Activated naive CD4-positive, alpha-beta T cell treated with anti-CD3 and anti-CD28 coated beads for 36 hours (primary cell): Measurements from ENCODE around the gene AXL. TPM values are rescaled to one million over a fixed set of nuclear protein-coding genes. Genes with fewer than 3 reads are reported as not detected.

ENCODE experiments used
- CTCF ChIA-PET: fragments of 350-600 bp; sonication (Branson Sonifier 250); formaldehyde crosslinking; loops from one replicate; lab custom pipeline; 2021; ENCODE audit warnings: antibody characterized with exemption; lab: Charles Lee
- DNase-seq: peaks from one replicate; pipeline ENCODE4 v3.0.0-alpha.2; 2020
- H3K27ac Mint-ChIP-seq: one replicate; pipeline ENCODE4 v1.8.0; 2021; ENCODE audit warnings: mild to moderate bottlenecking, mixed read lengths
- H3K27me3 Mint-ChIP-seq: one replicate; pipeline ENCODE4 v1.8.0; 2021; ENCODE audit warnings: low read depth, mixed read lengths
- H3K36me3 Mint-ChIP-seq: one replicate; pipeline ENCODE4 v1.8.0; 2021; ENCODE audit warnings: low read depth, mixed read lengths
- H3K4me1 Mint-ChIP-seq: one replicate; pipeline ENCODE4 v1.8.0; 2021; ENCODE audit warnings: low read depth, mixed read lengths
- H3K4me3 Mint-ChIP-seq: one replicate; pipeline ENCODE4 v1.8.0; 2021; ENCODE audit warnings: mild to moderate bottlenecking, moderate library complexity, mixed read lengths
- H3K9me3 Mint-ChIP-seq: one replicate; pipeline ENCODE4 v1.8.0; 2021; ENCODE audit warnings: mixed read lengths
- intact Hi-C: fragments of 100-400 bp; cut with micrococcal nuclease; formaldehyde crosslinking; loops from one replicate; pipeline ENCODE4 v1.15.1; 2023
- total RNA-seq, 2 experiments: library from RNA; stranded (reverse); gene quantifications; one replicate each; pipeline ENCODE4 v1.2.3, GENCODE V29; 2021

AXL gene
- total RNA-seq, 2 experiments from 2014 or later, result 0.10 TPM; not detected in 1

DNA sequence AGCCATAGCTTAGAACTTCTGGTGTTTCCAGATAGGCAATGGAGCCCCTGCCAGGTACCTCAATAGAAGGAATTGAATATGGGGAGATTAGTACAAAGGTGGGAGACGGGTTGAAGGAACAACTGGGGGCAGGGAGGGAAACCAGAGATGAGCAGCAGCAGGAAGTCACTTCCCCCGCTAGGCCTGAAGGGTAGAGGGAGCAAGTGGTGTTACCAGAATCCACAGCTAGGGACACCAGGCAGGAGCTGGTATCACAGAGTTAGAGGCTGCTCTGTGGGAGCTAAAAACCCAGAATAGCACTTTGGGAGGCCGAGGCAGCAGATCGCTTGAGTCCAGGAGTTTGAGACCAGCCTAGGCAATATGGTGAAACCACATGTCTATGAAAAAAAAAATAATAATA lies 29.9 kb downstream of the AXL start:
- no peak overlapping the region for H3K4me3 Mint-ChIP-seq
- DNase-seq, result no peak
- H3K27ac Mint-ChIP-seq, result no peak overlapping the region
- H3K27me3 Mint-ChIP-seq, result peaks cover 2% of the 10 kb centered on the region
- H3K9me3 Mint-ChIP-seq, result no peaks in the 10 kb centered on the region
- no peaks in the 10 kb centered on the region for H3K4me1 Mint-ChIP-seq
- CTCF ChIA-PET, result interaction anchor here (0.6 to 2.1 kb wide), 4 partner anchors 14 to 122 kb away, joined by 3 to 6 read pairs (median 4); no protein-coding TSS in a partner anchor
- no peaks in the 10 kb centered on the region for H3K36me3 Mint-ChIP-seq
- intact Hi-C loops, result no loop called here

GRCh38 chr19:41249707-41250423 lies 30.8 kb downstream of the AXL start:
- no peak overlapping the region for H3K27ac Mint-ChIP-seq
- H3K27me3 Mint-ChIP-seq, result peaks cover 2% of the 10 kb centered on the region
- intact Hi-C loops, result no loop called here
- H3K9me3 Mint-ChIP-seq, result no peaks in the 10 kb centered on the region
- H3K4me3 Mint-ChIP-seq, result no peak overlapping the region
- no peak for DNase-seq
- CTCF ChIA-PET, result interaction anchor here (0.6 to 1.3 kb wide), 2 partner anchors 13 to 66 kb away, joined by 3 to 7 read pairs; no protein-coding TSS in a partner anchor
- no peaks in the 10 kb centered on the region for H3K4me1 Mint-ChIP-seq
- no peaks in the 10 kb centered on the region for H3K36me3 Mint-ChIP-seq

GRCh38 chr19:41253660-41254059 lies 34.6 kb downstream of the AXL start:
- H3K27me3 Mint-ChIP-seq, result peaks cover 2% of the 10 kb centered on the region
- CTCF ChIA-PET, result no interaction called here
- DNase-seq, result no peak
- no peaks in the 10 kb centered on the region for H3K36me3 Mint-ChIP-seq
- no peak overlapping the region for H3K4me3 Mint-ChIP-seq
- intact Hi-C loops, result no loop called here
- no peak overlapping the region for H3K27ac Mint-ChIP-seq
- no peaks in the 10 kb centered on the region for H3K9me3 Mint-ChIP-seq
- no peaks in the 10 kb centered on the region for H3K4me1 Mint-ChIP-seq

GRCh38 chr19:41255171-41255570 lies 36.1 kb downstream of the AXL start:
- H3K4me3 Mint-ChIP-seq, result no peak overlapping the region
- intact Hi-C loops, result no loop called here
- H3K27me3 Mint-ChIP-seq, result peaks cover 2% of the 10 kb centered on the region
- H3K4me1 Mint-ChIP-seq, result no peaks in the 10 kb centered on the region
- no peaks in the 10 kb centered on the region for H3K9me3 Mint-ChIP-seq
- CTCF ChIA-PET, result no interaction called here
- DNase-seq, result no peak
- H3K36me3 Mint-ChIP-seq, result no peaks in the 10 kb centered on the region
- H3K27ac Mint-ChIP-seq, result no peak overlapping the region

GRCh38 chr19:41261474-41262190 lies 42.6 kb downstream of the AXL start:
- H3K27me3 Mint-ChIP-seq, result no peaks in the 10 kb centered on the region
- peak overlapping the region; percentile 91 for H3K4me3 Mint-ChIP-seq
- DNase-seq, result no peak
- intact Hi-C loops, result loop anchor here (1.0 to 5.0 kb wide), 9 partner anchors 57 to 647 kb away; partner anchors contain the start of genes ACTMAP, COQ8B, ITPKC and SNRPA
- H3K4me1 Mint-ChIP-seq, result peaks cover 16% of the 10 kb centered on the region
- H3K36me3 Mint-ChIP-seq, result peaks cover 20% of the 10 kb centered on the region
- no peaks in the 10 kb centered on the region for H3K9me3 Mint-ChIP-seq
- H3K27ac Mint-ChIP-seq, result peak overlapping the region; percentile 99
- CTCF ChIA-PET, result interaction anchor here (0.6 to 10.0 kb wide), 6 partner anchors 9 to 287 kb away, joined by 3 to 118 read pairs (median 6); no protein-coding TSS in a partner anchor

GRCh38 chr19:41263042-41263849 lies 44.2 kb downstream of the AXL start:
- intact Hi-C loops, result loop anchor here (1.0 to 5.0 kb wide), 14 partner anchors 38 to 648 kb away; partner anchors contain the start of genes ACTMAP, B9D2, BCKDHA and COQ8B
- Mint-ChIP-seq H3K27ac (peak overlapping the region; percentile 99), H3K4me3 (peak overlapping the region; percentile 91), H3K27me3 (no peaks in the 10 kb centered on the region), H3K36me3 (peaks cover 31% of the 10 kb centered on the region), H3K9me3 (no peaks in the 10 kb centered on the region), H3K4me1 (peaks cover 28% of the 10 kb centered on the region)
- CTCF ChIA-PET, result interaction anchor here (0.6 to 10.0 kb wide), 13 partner anchors 8 to 444 kb away, joined by 3 to 118 read pairs (median 5); partner anchors contain the start of gene B9D2
- DNase-seq, result peak; percentile 96

- intact Hi-C loops, result loop anchor here (1.0 to 5.0 kb wide), 14 partner anchors 39 to 649 kb away; partner anchors contain the start of genes ACTMAP, B9D2, BCKDHA and COQ8B
- H3K4me3 Mint-ChIP-seq, result peak within 1 kb of the TSS; percentile 91
- no peaks in the 10 kb centered on the region for H3K27me3 Mint-ChIP-seq
- H3K36me3 Mint-ChIP-seq, result peaks cover 35% of the 10 kb centered on the region
- no peaks in the 10 kb centered on the region for H3K9me3 Mint-ChIP-seq
- CTCF ChIA-PET, result interaction anchor here (0.6 to 10.0 kb wide), 5 partner anchors 16 to 219 kb away, joined by 3 to 118 read pairs (median 6); no protein-coding TSS in a partner anchor
- peaks cover 28% of the 10 kb centered on the region for H3K4me1 Mint-ChIP-seq
- H3K27ac Mint-ChIP-seq, result peak within 1 kb of the TSS; percentile 99
- DNase-seq, result peak; percentile 99
Observed at GRCh38 chr19:41263850-41264580, 45.0 kb downstream of the AXL start, which contains the start of gene HNRNPUL1. Gene HNRNPUL1, plus strand, starts transcription at chr19:41264372. Its CDS starts 132 bp downstream, at chr19:41264504.

GRCh38 chr19:41264581-41265394 lies 45.8 kb downstream of the AXL start:
- H3K4me1 Mint-ChIP-seq, result peaks cover 28% of the 10 kb centered on the region

GRCh38 chr19:41265395-41266153 lies 46.6 kb downstream of the AXL start:
- H3K9me3 Mint-ChIP-seq, result no peaks in the 10 kb centered on the region
- peak; percentile 30 for DNase-seq
- H3K27me3 Mint-ChIP-seq, result no peaks in the 10 kb centered on the region
- intact Hi-C loops, result no loop called here
- peak overlapping the region; percentile 91 for H3K4me3 Mint-ChIP-seq
- peaks cover 28% of the 10 kb centered on the region for H3K4me1 Mint-ChIP-seq
- H3K27ac Mint-ChIP-seq, result peak overlapping the region; percentile 99
- peaks cover 39% of the 10 kb centered on the region for H3K36me3 Mint-ChIP-seq
- CTCF ChIA-PET, result interaction anchor here (1.3 to 10.0 kb wide), 3 partner anchors 43 to 138 kb away, joined by 6 to 118 read pairs (median 32); no protein-coding TSS in a partner anchor

More at GRCh38 chr19:41264581-41265394, 45.8 kb downstream of the AXL start:
- Mint-ChIP-seq H3K4me3 (peak overlapping the region; percentile 91), H3K36me3 (peaks cover 39% of the 10 kb centered on the region), H3K27me3 (no peaks in the 10 kb centered on the region), H3K9me3 (no peaks in the 10 kb centered on the region), H3K27ac (peak overlapping the region; percentile 99)
- intact Hi-C loops, result loop anchor here (5.0 kb wide), 1 partner anchor 268 kb away; no protein-coding TSS in a partner anchor
- peak; percentile 78 for DNase-seq
- CTCF ChIA-PET, result interaction anchor here (1.3 to 10.0 kb wide), 3 partner anchors 43 to 138 kb away, joined by 6 to 118 read pairs (median 32); no protein-coding TSS in a partner anchor

DNA sequence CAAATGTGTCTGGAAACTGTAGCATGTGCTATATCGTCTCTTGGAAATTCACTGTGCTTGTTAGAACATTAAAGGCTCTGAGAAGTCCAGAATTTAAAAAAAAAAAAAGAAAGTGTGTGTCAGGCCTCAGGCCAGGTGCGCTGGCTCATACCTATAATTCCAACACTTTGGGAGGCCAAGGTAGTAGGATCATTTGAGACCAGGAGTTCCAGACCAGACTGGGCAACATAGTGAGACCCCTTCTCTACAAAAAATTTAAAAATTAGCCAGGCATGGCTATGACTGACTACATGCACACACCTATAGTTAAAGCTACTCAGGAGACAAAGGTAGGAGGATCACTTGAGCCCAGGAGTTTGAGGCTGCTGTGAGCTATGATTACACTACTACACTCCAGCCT lies 50.0 kb downstream of the AXL start:
- Mint-ChIP-seq H3K4me1 (peaks cover 23% of the 10 kb centered on the region), H3K36me3 (peaks cover 67% of the 10 kb centered on the region), H3K27ac (no peak overlapping the region), H3K9me3 (no peaks in the 10 kb centered on the region), H3K4me3 (no peak overlapping the region), H3K27me3 (no peaks in the 10 kb centered on the region)
- CTCF ChIA-PET, result no interaction called here
- DNase-seq, result no peak
- intact Hi-C loops, result no loop called here
